ENCODE measurements around the gene MAPKAP1.

Gene MAPKAP1

GRCh38 chr9:125549039-125549438, 158.0 kb downstream of the MAPKAP1 start:
- no peak for DNase-seq (ENCODE audit: low read depth in 2 of 2)
- TF ChIP-seq CTCF (IDR thresholded peaks at IDR 0.05; ENCODE audit: low read depth, low read length), result no peak
- H3K4me3 ChIP-seq (replicated peaks in 1 of 2; ENCODE audit: low read depth in 2 of 2, low read length in 2 of 2), result no peak overlapping the region

GRCh38 chr9:125548141-125548540, 158.9 kb downstream of the MAPKAP1 start:
- no peak for TF ChIP-seq CTCF (IDR thresholded peaks at IDR 0.05; ENCODE audit: low read depth, low read length)
- no peak overlapping the region for H3K4me3 ChIP-seq (replicated peaks in 1 of 2; ENCODE audit: low read depth in 2 of 2, low read length in 2 of 2)
- DNase-seq (ENCODE audit: low read depth in 2 of 2), result no peak

GRCh38 chr9:125547368-125547767, 159.6 kb downstream of the MAPKAP1 start:
- H3K4me3 ChIP-seq (replicated peaks in 1 of 2; ENCODE audit: low read depth in 2 of 2, low read length in 2 of 2), result no peak overlapping the region
- DNase-seq (ENCODE audit: low read depth in 2 of 2), result no peak
- TF ChIP-seq CTCF (IDR thresholded peaks at IDR 0.05; ENCODE audit: low read depth, low read length), result no peak

GRCh38 chr9:125545845-125546244, 161.2 kb downstream of the MAPKAP1 start:
- TF ChIP-seq CTCF (IDR thresholded peaks at IDR 0.05; ENCODE audit: low read depth, low read length), result no peak
- no peak for DNase-seq (ENCODE audit: low read depth in 2 of 2)
- no peak overlapping the region for H3K4me3 ChIP-seq (replicated peaks in 1 of 2; ENCODE audit: low read depth in 2 of 2, low read length in 2 of 2)

GRCh38 chr9:125544988-125545651, 161.9 kb downstream of the MAPKAP1 start:
- TF ChIP-seq CTCF (IDR thresholded peaks at IDR 0.05; ENCODE audit: low read depth, low read length), result no peak
- no peak overlapping the region for H3K4me3 ChIP-seq (replicated peaks in 1 of 2; ENCODE audit: low read depth in 2 of 2, low read length in 2 of 2)
- peak; percentile 71 to 75 for DNase-seq (ENCODE audit: low read depth in 2 of 2)

- TF ChIP-seq CTCF (IDR thresholded peaks at IDR 0.05; ENCODE audit: low read depth, low read length), result no peak
- no peak for DNase-seq (ENCODE audit: low read depth in 2 of 2)
These were observed 162.5 kb downstream of the MAPKAP1 start for GRCh38 chr9:125544484-125544883.

GRCh38 chr9:125541840-125542243, 165.2 kb downstream of the MAPKAP1 start:
- TF ChIP-seq CTCF (IDR thresholded peaks at IDR 0.05; ENCODE audit: low read depth, low read length), result no peak
- H3K4me3 ChIP-seq (replicated peaks in 1 of 2; ENCODE audit: low read depth in 2 of 2, low read length in 2 of 2), result no peak overlapping the region
- DNase-seq (ENCODE audit: low read depth in 2 of 2), result peak in 1 of 2 donors; percentile 32

More at GRCh38 chr9:125544484-125544883, 162.5 kb downstream of the MAPKAP1 start:
- H3K4me3 ChIP-seq (replicated peaks in 1 of 2; ENCODE audit: low read depth in 2 of 2, low read length in 2 of 2), result no peak overlapping the region
